Stimulated activated CD8-positive, alpha-beta memory T cell treated with anti-CD3 and anti-CD28 coated beads, Interleukin-15, amount 100 ng/mL, for 48 hours (primary cell): ENCODE results near the gene RYR3.
"Not testable (repeated sequence)": the region's sequence is repeated elsewhere in the genome, so short reads cannot be mapped to it uniquely, and the experiment has no call there.

Source experiments
- DNase-seq, 2 donors: peaks; one replicate each; pipeline ENCODE4 v3.0.0-alpha.2; 2020; ENCODE audit warnings: low read depth in 2 of 2

The RYR3 gene

DNA sequence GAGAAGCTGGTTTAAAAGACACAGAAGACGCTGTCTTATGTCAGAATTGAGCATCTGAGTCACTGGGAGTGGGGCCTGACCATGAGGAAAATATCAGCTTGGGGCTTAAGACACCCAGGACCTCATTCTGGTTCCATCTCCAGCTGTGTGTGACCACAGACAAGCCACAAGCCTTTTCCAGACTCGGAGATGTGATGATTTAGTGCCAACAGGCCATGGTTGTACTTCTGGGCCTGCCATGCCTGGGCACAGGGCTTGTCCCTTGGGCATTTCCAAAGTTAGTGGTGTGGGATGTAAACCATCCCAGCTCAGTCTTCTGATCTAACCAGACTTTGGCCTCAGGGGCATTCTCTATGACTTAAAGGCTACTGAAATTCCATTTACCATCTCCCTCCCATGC is 269.8 kb downstream of the RYR3 start:
- DNase-seq: no peak

DNA sequence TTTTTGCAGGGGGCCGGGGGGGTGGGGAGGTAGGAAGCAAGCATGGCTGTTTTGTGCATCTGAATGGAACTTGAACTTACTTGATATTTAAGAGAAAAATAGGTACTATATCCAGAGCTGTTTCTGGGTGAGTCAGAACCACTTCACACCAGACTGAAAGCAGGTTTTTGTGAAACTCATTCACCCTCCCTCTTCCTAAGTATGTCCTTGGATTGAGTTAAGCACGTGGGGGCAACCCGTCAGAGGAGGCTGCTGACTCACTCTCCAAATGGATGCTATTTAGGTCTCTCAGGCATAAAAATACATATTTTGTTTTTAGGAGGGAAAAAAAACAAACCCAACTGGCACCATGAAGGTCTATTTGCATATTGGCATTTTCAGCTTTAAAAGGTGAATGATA is 270.3 kb downstream of the RYR3 start:
- no peak for DNase-seq

DNA sequence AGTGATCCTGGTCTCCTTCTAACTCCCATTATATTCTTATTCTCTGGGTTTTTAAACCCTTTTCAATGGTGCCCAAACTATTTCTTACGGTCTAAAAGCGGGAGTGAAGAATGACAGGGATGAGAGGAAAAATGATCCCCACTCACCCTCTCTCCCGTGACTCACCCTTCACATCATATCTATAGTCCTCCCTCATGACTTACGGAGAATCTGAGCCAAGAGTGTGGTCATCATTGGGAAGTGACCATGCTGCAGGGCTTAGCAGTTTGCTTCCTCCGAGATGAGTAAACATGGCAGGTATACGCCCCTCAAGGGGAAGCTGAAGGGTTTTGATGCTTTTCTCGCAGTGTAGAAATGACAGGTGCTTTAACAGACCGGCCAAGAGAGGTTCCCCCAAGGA is 274.0 kb downstream of the RYR3 start:
- no peak for DNase-seq

DNA sequence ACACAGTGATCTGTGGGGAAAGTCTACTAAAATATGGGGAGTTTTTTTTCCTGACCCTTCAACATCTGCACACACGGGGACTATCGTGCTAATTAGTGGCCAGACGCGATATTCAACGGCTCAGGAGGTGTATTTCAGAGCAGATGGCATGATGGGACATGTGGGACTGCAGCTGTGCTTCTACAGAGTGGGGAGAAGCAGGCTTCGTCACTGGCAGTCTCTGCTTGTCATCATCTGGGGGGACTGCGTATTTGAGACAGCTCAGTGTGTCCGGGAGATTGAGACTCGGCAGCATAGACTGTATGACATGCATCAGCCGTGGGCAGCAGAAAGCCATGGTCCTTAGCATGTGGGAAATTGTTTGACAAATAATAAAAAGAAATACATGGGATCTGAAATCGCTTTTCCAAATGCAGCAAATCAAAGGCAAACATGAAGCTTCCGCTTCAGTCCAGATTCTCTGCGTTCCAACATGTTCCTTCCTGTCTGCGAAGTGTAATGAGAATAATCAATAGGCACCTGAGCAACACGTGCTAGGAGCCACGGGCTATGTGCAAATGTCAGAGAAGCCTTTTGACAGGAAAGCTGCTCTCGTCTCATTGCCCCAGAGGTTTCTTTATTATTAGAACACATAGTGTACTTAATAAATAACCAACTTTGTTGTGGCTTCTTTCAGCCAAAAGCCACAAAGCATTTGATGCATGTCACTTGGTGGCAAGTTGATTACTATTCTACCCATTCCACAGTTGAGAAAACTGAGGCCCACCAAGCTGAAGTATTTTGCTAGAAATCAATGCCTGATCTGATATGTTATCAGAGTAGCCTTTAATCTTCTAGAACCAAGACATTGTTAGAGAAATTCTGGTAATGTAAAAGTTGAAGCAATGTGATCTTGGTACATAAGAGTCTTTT is 276.3 kb downstream of the RYR3 start:
- no peak for DNase-seq

DNA sequence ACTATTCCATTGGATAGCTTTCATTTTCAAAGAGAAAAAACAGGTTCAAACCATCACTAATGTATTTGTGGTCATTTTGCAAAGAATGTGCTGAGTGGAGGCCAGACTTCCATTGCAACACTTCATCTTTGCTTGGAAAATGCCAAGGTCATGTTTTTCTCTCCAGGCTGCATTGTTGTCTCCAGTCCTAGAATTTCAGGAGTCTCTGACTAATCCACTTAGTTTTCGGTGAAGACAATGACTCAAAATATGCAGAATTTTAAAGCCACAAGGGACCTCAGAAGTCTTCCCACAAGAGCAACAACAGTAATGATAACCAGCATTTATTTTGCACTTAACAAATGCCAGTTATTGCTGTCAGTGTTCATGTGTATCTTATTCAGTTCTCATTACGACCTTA is 277.0 kb downstream of the RYR3 start:
- DNase-seq: no peak

DNA sequence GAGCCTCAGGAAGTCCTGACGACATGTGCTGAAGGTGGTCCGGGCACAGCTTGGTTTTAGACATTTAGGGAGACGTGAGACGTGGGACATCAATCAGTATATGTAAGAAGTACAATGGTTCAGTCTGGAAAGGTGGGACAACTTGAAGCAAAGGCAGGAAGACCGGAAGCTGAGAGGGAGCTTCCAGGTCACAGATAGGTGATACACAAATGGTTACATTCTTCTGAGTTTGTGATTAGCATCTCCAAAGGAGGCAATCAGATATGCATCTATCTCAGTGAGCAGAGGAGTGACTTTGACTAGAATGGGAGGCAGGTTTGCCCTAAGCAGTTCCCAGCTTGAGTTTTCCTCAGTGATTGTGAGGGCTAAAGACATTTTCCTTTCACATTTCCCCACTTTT is 282.1 kb downstream of the RYR3 start:
- DNase-seq: no peak

DNA sequence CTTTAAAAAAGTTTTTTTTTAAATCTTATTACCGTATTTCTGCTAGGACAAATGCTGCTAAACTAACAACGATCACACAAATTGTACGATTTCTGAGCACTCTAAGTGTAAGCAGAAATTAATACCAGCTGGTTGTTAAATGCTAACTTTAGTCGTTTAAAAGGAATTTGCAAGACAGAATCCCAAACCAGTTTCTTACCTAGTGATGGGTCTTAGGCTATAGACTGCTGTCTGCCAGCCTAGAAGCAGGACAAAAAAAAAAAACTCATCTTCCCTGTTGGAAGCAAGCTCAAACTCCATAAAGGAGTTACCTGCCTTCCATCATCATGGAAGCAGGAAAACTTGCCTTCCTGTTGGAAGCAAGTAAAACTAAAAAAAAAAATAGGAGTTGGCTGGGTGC is 287.6 kb downstream of the RYR3 start:
- DNase-seq: not testable (repeated sequence)

DNA sequence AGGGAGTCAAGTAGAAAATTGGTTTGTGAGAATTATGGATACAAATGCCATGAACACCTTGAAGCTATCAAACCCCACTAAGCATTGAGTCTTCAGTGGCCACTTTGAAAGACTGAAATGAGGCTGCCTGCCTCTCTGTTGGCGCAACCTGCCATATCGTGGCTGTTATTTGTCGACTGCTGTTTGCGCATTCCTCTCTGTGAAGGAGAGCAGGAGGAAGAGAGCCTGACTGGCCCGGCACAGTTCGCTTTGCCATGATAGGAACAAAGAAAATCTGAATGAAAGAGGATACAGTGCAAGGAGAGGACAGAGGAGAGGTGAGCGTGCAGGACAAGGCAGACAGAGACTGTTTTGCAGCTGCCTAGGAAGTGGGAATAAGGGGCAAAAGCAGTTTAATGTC is 289.4 kb downstream of the RYR3 start:
- DNase-seq: no peak

DNA sequence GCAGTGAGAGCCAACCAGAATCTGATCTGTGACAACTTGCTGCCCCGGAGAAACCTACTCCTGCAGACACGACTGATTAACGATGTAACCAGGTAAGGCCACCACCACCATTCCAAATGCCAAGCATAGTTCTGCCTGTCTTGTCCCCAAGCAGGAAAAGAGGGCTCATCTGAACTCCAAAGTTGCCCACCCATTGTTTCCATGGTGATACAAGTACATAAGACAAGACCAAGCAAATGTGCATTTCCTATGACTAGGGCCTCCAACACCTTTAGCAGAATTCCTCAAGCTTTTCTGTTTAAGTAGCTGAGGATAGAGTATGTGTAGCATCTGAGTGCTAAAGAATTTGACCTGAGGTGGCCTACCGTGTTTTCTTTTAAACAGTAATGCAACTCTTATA is 290.7 kb downstream of the RYR3 start:
- DNase-seq: no peak

DNA sequence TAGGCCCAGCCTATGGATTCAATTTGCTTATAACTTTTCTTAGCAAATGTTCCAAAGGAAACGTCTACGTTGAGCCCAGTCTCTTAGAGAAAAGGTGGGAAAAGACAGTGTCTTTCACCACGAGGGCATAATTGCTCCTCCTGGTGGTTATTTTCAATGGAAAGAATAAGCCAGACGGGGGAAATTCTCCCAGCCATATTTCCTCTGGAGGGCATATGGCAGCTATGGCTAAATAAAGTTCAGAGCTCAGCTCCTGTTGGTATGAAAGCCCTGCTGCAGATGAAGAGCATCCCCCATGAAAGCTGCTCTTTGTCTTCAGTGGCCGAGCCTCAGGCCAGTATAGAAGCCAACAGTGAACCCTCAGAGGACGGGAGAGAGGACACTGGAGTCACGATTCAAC is 297.9 kb downstream of the RYR3 start:
- no peak for DNase-seq

DNA sequence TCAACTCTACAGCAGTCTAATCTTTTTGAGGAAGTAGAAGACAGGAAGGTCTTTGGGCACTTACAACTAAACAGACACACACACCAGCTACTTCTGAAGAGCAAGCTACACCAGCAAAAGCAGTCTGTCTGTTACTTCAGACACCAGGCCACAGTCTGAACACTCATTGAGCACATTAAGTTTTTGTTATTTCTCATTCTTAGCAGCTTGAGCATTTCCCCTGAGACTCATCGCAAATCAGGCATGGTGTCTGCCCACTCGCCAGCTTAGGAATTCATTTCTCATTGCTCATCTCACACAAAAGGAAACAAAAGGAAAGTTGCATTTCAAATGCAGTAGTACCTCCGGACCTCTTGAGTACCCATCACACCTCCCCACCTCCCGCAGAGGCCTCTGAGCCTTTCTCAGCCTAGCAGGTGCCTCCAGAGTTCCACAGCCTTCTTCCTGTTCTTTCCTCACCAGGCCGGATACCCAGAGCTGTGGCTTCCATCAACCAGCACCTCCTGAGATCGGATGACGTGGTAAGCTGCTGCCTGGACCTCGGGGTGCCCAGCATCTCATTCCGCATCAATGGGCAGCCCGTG is 302.0 kb downstream of the RYR3 start:
- DNase-seq: no peak

DNA sequence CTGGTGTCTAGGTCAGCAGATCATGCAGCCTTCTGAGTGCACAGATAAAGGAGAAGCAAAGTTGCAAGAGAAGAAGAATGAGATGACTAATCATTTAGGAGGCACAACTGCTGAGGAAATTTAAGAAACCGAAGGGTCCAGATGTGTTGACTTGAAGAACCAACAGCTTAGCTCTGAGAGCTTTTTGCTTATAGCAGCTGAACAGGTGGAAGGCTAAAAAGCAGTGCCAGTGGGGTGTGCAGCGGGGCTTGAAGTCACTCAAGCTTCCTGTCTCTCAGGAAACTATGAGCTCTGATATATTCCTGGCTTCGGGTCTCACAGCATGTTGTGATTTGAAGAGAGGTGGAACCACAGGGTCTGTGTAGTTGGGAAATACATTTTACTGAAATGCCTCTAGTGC is 305.7 kb downstream of the RYR3 start:
- DNase-seq: no peak

DNA sequence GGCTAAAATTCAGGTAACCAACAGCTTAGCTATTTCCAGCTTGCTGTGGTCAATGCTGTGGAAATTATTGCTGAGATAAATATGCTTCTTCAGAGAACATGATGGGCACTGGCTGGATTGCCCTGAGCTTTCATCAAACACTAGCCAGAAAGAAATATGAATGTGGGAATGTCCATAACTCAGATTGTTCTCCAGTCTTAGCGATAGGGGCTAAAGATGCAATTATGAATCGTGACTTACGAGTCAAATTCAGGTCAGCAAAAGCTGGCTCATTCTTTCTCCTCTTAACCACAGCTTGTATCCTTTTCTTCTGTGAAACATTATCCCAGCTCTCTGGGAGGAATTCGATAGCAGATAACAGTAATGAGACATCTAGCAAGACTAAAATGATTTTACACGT is 307.6 kb downstream of the RYR3 start:
- no peak for DNase-seq

DNA sequence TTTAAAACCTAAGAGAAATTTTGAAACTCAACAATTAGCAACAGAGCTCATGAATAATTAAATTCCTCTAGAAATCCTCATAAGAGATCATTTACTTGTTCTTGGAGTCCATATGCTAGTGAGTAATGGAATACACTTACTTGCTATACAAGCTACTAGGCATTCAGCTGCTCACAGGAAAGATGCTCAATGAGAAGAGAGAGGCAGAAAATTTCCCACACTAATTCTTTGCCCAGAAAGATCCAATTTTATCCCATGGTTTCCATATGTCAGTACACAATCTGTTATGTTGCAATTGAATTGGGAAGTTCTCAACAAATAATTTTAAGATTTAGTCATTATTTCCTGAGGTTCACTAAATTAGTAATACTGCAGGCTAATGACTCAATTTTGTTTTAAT is 310.4 kb downstream of the RYR3 start:
- DNase-seq: no peak

DNA sequence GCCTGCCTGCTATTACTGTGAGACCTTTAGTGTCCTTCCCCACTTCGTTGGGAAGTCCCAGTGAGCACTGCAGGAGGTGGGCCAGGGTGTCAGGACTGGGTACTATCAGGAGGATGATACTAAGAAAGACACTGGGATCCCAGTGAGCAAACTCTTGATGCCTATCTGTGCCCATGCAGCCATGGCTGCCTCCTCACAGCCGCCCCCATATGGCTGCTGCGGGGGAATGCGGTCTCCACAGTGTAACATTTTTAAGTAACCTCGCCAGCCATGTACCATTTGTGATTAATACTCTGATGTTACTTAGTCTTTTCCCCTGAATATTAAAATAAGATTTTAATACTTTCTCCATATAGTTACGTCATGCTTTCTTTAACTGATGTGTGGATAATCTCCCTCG is 312.2 kb downstream of the RYR3 start:
- DNase-seq: no peak

DNA sequence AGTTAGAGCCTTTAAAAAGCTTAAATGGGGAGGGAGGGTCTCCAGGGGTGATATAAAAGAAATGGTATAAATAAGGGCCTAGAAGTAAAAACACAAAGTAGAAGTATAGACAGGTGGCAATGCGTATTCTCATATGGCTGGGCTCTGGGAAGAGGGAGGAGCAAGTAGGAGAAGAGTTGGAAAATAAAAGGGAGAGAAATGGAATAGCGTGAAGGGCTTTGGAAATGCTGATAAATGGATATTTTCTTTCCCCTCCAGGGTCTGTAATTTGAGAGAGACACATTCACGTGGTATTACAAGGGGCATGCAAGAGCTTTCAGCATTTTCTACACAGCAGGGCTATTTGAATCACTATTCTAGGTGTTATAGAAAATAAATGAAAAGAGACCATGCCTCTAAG is 313.7 kb downstream of the RYR3 start:
- DNase-seq: no peak

DNA sequence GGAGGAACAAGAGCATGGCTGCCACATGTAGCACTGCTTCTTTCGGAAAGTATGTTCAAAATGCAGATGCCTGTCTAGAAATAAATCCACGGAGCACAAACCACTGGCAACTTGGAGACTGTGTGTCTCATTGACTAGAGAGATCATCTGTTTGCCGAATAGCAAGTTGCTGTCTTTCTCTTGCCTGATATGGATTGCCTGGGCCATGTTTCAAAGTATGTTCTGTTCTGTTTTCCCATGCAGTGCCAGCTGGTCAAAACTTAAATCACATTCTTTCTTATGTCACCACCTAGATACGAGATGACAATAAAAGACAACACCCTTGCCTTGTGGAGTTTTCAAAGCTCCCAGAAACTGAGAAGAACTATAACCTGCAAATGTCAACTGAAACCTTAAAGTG is 318.9 kb downstream of the RYR3 start:
- DNase-seq: no peak

DNA sequence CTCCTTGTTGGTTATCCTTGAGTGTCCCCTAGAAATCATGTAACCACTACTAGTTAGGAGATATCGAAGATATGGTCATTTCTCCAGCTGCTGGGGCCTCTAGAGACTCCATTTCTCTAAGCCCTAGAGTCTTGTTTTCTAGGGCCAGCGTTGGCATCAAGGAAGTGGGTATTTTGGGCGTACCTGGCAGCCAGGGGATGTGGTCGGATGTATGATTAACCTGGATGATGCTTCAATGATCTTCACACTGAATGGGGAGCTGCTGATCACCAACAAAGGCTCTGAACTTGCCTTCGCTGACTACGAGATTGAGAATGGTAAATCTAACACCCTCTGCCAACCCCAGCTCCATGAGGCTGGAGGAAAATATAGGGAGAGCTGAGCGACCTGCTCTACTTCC is 325.5 kb downstream of the RYR3 start:
- no peak for DNase-seq

DNA sequence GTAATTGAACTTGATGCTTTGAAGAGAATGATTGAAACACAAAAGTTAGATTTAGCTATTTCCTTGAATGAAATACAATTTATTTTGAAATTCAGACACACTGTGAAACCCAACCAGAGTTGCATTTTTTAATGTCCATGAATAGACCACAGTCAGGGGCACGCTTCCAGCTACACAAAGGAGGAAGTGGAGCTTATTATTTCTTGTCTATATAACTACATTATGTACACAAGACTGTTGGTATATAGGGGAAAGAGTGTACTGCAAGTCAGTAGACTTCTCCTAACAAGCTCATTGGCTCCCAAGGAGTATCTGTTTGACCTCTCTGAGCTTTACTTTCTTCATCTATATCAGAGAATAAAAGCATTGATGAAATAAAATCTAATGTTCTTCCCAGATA is 326.2 kb downstream of the RYR3 start:
- no peak for DNase-seq

DNA sequence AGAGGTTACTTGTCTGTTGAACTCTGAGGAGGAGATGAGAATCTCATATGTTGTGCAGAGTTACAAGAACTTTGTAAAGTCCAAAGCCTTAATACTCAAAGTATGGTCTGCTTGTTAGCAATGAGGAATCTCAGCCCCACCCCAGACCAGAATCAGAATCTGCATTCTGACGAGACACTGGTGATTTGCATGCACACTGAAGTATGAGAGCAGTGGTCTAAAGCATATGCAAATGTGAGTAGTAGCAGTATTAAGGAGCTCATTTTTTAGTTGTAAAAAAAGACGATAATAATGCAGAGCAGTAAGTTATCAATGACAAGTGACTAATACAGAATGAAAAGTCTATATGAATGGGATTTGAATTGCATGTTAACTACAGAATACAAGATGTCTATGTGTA is 327.7 kb downstream of the RYR3 start:
- DNase-seq: no peak

DNA sequence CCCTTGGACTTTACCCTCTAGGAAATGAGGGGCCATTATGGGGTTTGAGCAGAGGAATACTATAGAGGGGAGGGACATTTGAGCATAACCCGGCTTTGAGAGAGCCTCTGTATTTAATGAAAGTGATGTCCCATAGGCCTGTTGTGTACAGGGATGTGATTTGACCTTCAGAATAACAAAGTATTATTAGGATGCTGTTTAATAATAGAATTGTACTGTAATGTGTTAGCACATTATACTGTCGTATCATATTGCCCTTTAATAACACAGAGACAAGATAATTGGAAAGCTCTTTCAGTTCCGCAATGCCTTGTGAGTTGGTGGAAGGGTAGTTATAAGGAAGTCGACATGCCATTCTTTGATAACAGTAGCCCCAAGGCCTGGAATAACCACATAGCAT is 328.3 kb downstream of the RYR3 start:
- no peak for DNase-seq

DNA sequence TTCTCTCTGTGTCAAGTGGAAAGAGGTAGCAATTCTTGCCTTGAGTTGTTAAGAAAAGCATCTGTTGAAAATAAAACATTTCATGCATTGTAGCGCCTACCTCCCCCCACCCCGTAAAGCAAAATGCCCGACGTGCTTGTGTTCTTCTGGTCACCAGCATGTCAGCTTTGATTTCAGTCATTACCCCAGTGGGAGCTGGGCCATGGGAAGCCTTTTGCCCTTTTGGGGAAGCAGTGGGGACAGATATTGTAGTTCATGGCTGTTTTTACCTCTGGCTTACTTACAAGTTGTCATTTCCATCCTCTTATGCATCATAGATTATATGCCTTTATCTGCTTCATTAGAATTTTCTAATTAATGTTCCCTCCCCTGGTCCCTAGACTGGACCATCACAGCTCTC is 328.7 kb downstream of the RYR3 start:
- DNase-seq: no peak

DNA sequence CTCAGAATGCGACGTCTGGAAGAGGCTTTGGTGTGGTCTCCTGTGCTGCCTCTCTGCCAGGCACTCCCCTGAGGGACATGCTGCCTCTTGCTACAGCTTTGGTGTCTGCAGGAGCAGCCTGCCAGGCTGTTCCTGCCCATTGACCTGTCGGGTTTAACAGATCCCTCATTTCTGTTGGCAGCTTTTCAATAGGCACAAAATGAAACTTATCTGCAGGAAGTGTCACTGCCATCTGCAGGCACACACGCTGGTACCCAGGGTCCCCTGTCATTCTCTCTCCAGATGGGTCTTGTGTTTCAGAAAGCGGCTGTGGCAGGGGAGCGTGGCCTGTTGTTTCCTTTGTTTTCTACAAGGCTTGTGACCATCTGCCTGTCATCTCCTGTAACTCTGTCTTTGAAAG is 329.2 kb downstream of the RYR3 start:
- DNase-seq: no peak

DNA sequence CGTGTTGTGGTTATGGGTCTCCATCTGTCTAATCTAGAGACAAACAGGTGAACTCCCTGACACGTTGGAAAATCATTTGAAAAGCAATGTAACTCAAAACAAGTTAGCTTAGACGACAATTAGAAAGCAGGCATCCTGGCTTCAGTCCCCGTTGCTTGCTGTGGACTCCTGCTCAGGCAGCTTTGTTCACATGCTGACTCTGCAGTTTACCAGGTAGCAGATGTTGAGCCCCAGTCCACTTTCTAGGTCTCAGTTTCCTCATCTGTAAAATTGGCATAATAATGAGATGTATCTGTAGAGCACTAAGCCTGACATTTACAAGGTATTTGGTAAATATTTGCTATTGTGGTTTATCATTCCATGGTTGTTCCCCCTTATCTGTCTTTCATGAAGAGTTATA is 330.3 kb downstream of the RYR3 start:
- no peak for DNase-seq
